ENCODE measurements around the gene PRKCA.

- no peak for TF ChIP-seq NFIC (IDR thresholded peaks at IDR 0.05)
- no peak for TF ChIP-seq EGR1 (IDR thresholded peaks at IDR 0.05)
- no peak for TF ChIP-seq TAF1 (IDR thresholded peaks at IDR 0.05; ENCODE audit: low read depth)
- no peak for TF ChIP-seq EP300 (IDR thresholded peaks at IDR 0.05; ENCODE audit: borderline replicate concordance)
- TF ChIP-seq, protein P1, sequence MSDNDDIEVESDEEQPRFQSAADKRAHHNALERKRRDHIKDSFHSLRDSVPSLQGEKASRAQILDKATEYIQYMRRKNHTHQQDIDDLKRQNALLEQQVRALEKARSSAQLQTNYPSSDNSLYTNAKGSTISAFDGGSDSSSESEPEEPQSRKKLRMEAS (IDR thresholded peaks at IDR 0.05) = no peak
- TF ChIP-seq REST (IDR thresholded peaks at IDR 0.05; ENCODE audit: low read depth) = no peak
These were observed 415.2 kb downstream of the PRKCA start for GRCh38 chr17:66717641-66718058.
